HG03135 (cell line): Measurements from ENCODE around the gene AGBL1.
"Not testable (repeated sequence)": the region's sequence is repeated elsewhere in the genome, so short reads cannot be mapped to it uniquely, and the experiment has no call there.

Experiments
- ATAC-seq: cut with Tn5 transposase; IDR thresholded peaks from one replicate; pipeline ENCODE4 v1.9.1; 2021; ENCODE audit warnings: mild to moderate bottlenecking, moderate library complexity; ENCODE audit not compliant: unreplicated experiment

Gene AGBL1

GRCh38 chr15:86494475-86494874 is 414.8 kb downstream of the AGBL1 start:
- no peak for ATAC-seq

GRCh38 chr15:86502301-86502700 is 422.6 kb downstream of the AGBL1 start:
- ATAC-seq, result no peak

- ATAC-seq, result no peak
Observed at GRCh38 chr15:86505951-86506350, 426.3 kb downstream of the AGBL1 start.

GRCh38 chr15:86506401-86506800 is 426.7 kb downstream of the AGBL1 start:
- no peak for ATAC-seq

- no peak for ATAC-seq
Observed at GRCh38 chr15:86515625-86516024, 436.0 kb downstream of the AGBL1 start.

- no peak for ATAC-seq
Observed at GRCh38 chr15:86522721-86523120, 443.1 kb downstream of the AGBL1 start.

GRCh38 chr15:86526938-86527690 is 447.4 kb downstream of the AGBL1 start:
- ATAC-seq, result no peak

- ATAC-seq, result not testable (repeated sequence)
Observed at GRCh38 chr15:86528094-86528493, 448.4 kb downstream of the AGBL1 start.

- ATAC-seq, result no peak
Observed at GRCh38 chr15:86538141-86538540, 458.5 kb downstream of the AGBL1 start.

- no peak for ATAC-seq
Observed at GRCh38 chr15:86540840-86541467, 461.3 kb downstream of the AGBL1 start.

- no peak for ATAC-seq
Observed at GRCh38 chr15:86541540-86541939, 461.9 kb downstream of the AGBL1 start.

GRCh38 chr15:86550075-86550474 is 470.4 kb downstream of the AGBL1 start:
- ATAC-seq, result no peak

GRCh38 chr15:86553108-86553507 is 473.4 kb downstream of the AGBL1 start:
- no peak for ATAC-seq

- no peak for ATAC-seq
Observed at GRCh38 chr15:86555098-86555497, 475.4 kb downstream of the AGBL1 start.

- no peak for ATAC-seq
Observed at GRCh38 chr15:86555939-86556338, 476.3 kb downstream of the AGBL1 start.

GRCh38 chr15:86556396-86557017 is 476.8 kb downstream of the AGBL1 start:
- no peak for ATAC-seq

- no peak for ATAC-seq
Observed at GRCh38 chr15:86557018-86557550, 477.4 kb downstream of the AGBL1 start.

- no peak for ATAC-seq
Observed at GRCh38 chr15:86558252-86558651, 478.6 kb downstream of the AGBL1 start.

- ATAC-seq, result no peak
Observed at GRCh38 chr15:86558686-86559085, 479.0 kb downstream of the AGBL1 start.

- ATAC-seq, result no peak
Observed at GRCh38 chr15:86568378-86568777, 488.7 kb downstream of the AGBL1 start.

GRCh38 chr15:86570738-86571137 is 491.1 kb downstream of the AGBL1 start:
- no peak for ATAC-seq

- ATAC-seq, result no peak
Observed at GRCh38 chr15:86571873-86572272, 492.2 kb downstream of the AGBL1 start.
